CD4-positive, alpha-beta memory T cell (primary cell): ENCODE measurements around the gene GPR4. TPM values are rescaled to one million over a fixed set of nuclear protein-coding genes. Genes with fewer than 3 reads are reported as not detected.

Experiments
- CTCF ChIA-PET: fragments of 350-600 bp; sonication (Branson Sonifier 250); formaldehyde crosslinking; loops from one replicate; lab custom pipeline; 2021; ENCODE audit warnings: inconsistent platforms; ENCODE audit not compliant: partially characterized antibody; lab: Charles Lee
- POLR2A ChIA-PET: fragments of 350-600 bp; sonication (Branson Sonifier 250); formaldehyde crosslinking; loops from one replicate; lab custom pipeline; 2021; ENCODE audit not compliant: partially characterized antibody; lab: Charles Lee
- DNase-seq, 5 donors: peaks; one replicate each; pipeline versions ENCODE4 v3.0.0 to v3.0.0-alpha.2; 2020 to 2022; ENCODE audit warnings: mixed read lengths in 1 of 5
- H3K27ac ChIP-seq: one replicate; pipeline ENCODE4 v1.7.0; 2013; ENCODE audit warnings: low read depth, low read length
- H3K27me3 ChIP-seq: 2 replicates; pipeline ENCODE4 v1.7.0; 2013; ENCODE audit warnings: mild to moderate bottlenecking, low read length, moderate library complexity; ENCODE audit not compliant: insufficient read depth
- H3K36me3 ChIP-seq: 2 replicates; pipeline ENCODE4 v1.7.0; 2013; ENCODE audit warnings: mild to moderate bottlenecking, low read length, moderate library complexity; ENCODE audit not compliant: insufficient read depth
- H3K4me1 ChIP-seq: 2 replicates; pipeline ENCODE4 v1.7.0; 2013; ENCODE audit warnings: mild to moderate bottlenecking, low read length, moderate library complexity; ENCODE audit not compliant: insufficient read depth
- H3K4me3 ChIP-seq, 2 donors: one replicate each; pipeline ENCODE4 v1.7.0; 2013; ENCODE audit warnings: low read length in 2 of 2, mild to moderate bottlenecking in 1 of 2
- H3K9me3 ChIP-seq, 2 donors: one replicate each; pipeline ENCODE4 v1.7.0; 2013; ENCODE audit warnings: low read length in 2 of 2, control low read depth in 1 of 2; ENCODE audit not compliant: control insufficient read depth in 1 of 2
- H3K27ac Mint-ChIP-seq, 7 donors: one replicate each; pipeline ENCODE4 v1.8.0; 2020 to 2021; ENCODE audit warnings: mixed read lengths in 7 of 7, mild to moderate bottlenecking in 6 of 7, inconsistent platforms in 3 of 7, moderate library complexity in 3 of 7
- H3K27me3 Mint-ChIP-seq, 2 donors: one replicate each; pipeline ENCODE4 v1.8.0; 2020 to 2021; ENCODE audit warnings: mixed read lengths in 2 of 2
- H3K36me3 Mint-ChIP-seq, 2 donors: one replicate each; pipeline ENCODE4 v1.8.0; 2020 to 2021; ENCODE audit warnings: mixed read lengths in 2 of 2, inconsistent platforms in 1 of 2, mild to moderate bottlenecking in 1 of 2
- H3K4me1 Mint-ChIP-seq, 4 donors: one replicate each; pipeline ENCODE4 v1.8.0; 2020 to 2021; ENCODE audit warnings: mixed read lengths in 4 of 4, mild to moderate bottlenecking in 1 of 4
- H3K4me3 Mint-ChIP-seq, 8 donors: one replicate each; pipeline ENCODE4 v1.8.0; 2020 to 2021; ENCODE audit warnings: mixed read lengths in 8 of 8, mild to moderate bottlenecking in 7 of 8, moderate library complexity in 6 of 8, inconsistent platforms in 3 of 8
- H3K9me3 Mint-ChIP-seq, 8 donors: one replicate each; pipeline ENCODE4 v1.8.0; 2020 to 2021; ENCODE audit warnings: mixed read lengths in 8 of 8, mild to moderate bottlenecking in 5 of 8, inconsistent platforms in 3 of 8, moderate library complexity in 1 of 8
- intact Hi-C: fragments of 100-400 bp; cut with micrococcal nuclease; formaldehyde crosslinking; loops from one replicate; pipeline ENCODE4 v1.15.1; 2023
- polyA plus RNA-seq, 2 donors: library from polyadenylated mRNA; unstranded; fragments of 300-500 nt; fragmentation: Illumina TruSeq; gene quantifications; one replicate each; pipeline ENCODE4 v1.2.3, GENCODE V29; 2021
- total RNA-seq, 2 experiments: library from RNA; stranded (reverse); gene quantifications; one replicate each; pipeline ENCODE4 v1.2.3, GENCODE V29; 2021

The GPR4 gene
- total and polyA plus RNA-seq, 4 experiments from 2014 or later: not detected

GRCh38 chr19:45597425-45598111, 4.4 kb downstream of the GPR4 start:
- ChIA-PET POLR2A (no interaction called here), CTCF (interaction anchor here (2.1 kb wide), 1 partner anchor 44 kb away, joined by 4 read pairs; no protein-coding TSS in a partner anchor)
- Histone ChIP-seq H3K27ac (no peak overlapping the region), H3K4me1 (peaks cover 11% of the 10 kb centered on the region), H3K36me3 (no peaks in the 10 kb centered on the region), H3K4me3 (no peak overlapping the region), H3K27me3 (peaks cover 51% of the 10 kb centered on the region), H3K9me3 (no peaks in the 10 kb centered on the region)
- intact Hi-C loops: no loop called here
- Mint-ChIP-seq H3K9me3 (peaks cover 0 to 4% (median 0%) of the 10 kb centered on the region in 8 donors), H3K27ac (no peak overlapping the region), H3K4me3 (peak overlapping the region in 1 of 8 donors; percentile 35), H3K36me3 (peaks cover 0 to 4% of the 10 kb centered on the region in 2 donors), H3K4me1 (peaks cover 10 to 35% (median 27%) of the 10 kb centered on the region in 4 donors), H3K27me3 (peaks cover 51 to 65% of the 10 kb centered on the region in 2 donors)
- no peak for DNase-seq

GRCh38 chr19:45595814-45596213, 6.2 kb downstream of the GPR4 start:
- H3K36me3 ChIP-seq: no peaks in the 10 kb centered on the region
- intact Hi-C loops: no loop called here
- peaks cover 47 to 66% of the 10 kb centered on the region in 2 donors for H3K27me3 Mint-ChIP-seq
- H3K27me3 ChIP-seq: peaks cover 34% of the 10 kb centered on the region
- POLR2A ChIA-PET: no interaction called here
- CTCF ChIA-PET: interaction anchor here (0.9 to 1.1 kb wide), 3 partner anchors 11 to 83 kb away, joined by 3 to 4 read pairs (median 3); no protein-coding TSS in a partner anchor
- no peak overlapping the region for H3K4me3 ChIP-seq
- no peaks in the 10 kb centered on the region for H3K36me3 Mint-ChIP-seq
- H3K9me3 Mint-ChIP-seq: peaks cover 0 to 2% (median 0%) of the 10 kb centered on the region in 8 donors
- H3K4me1 Mint-ChIP-seq: peaks cover 10 to 24% (median 22%) of the 10 kb centered on the region in 4 donors
- no peak overlapping the region for H3K27ac ChIP-seq
- H3K4me1 ChIP-seq: peaks cover 11% of the 10 kb centered on the region
- DNase-seq: no peak
- H3K9me3 ChIP-seq: no peaks in the 10 kb centered on the region
- H3K4me3 Mint-ChIP-seq: no peak overlapping the region
- H3K27ac Mint-ChIP-seq: no peak overlapping the region

- Mint-ChIP-seq H3K9me3 (peaks cover 0 to 2% (median 0%) of the 10 kb centered on the region in 8 donors), H3K27me3 (peaks cover 36 to 60% of the 10 kb centered on the region in 2 donors)
These were observed 8.5 kb downstream of the GPR4 start for GRCh38 chr19:45593520-45593919.

GRCh38 chr19:45592366-45592765, 9.6 kb downstream of the GPR4 start:
- Histone ChIP-seq H3K36me3 (no peaks in the 10 kb centered on the region), H3K9me3 (no peaks in the 10 kb centered on the region), H3K27ac (no peak overlapping the region), H3K4me1 (no peaks in the 10 kb centered on the region), H3K27me3 (peaks cover 5% of the 10 kb centered on the region), H3K4me3 (no peak overlapping the region)
- Mint-ChIP-seq H3K36me3 (no peaks in the 10 kb centered on the region), H3K4me1 (peaks cover under 1 to 7% (median 4%) of the 10 kb centered on the region in 4 donors), H3K27ac (peak overlapping the region in 2 of 7 donors; percentile 9 to 46), H3K4me3 (no peak overlapping the region), H3K27me3 (peaks cover 29 to 49% of the 10 kb centered on the region in 2 donors), H3K9me3 (peaks cover 0 to 2% (median 0%) of the 10 kb centered on the region in 8 donors)
- DNase-seq: no peak
- intact Hi-C loops: no loop called here
- ChIA-PET POLR2A (interaction anchor here (1.1 kb wide), 1 partner anchor 49 kb away, joined by 3 read pairs; no protein-coding TSS in a partner anchor), CTCF (interaction anchor here (1.3 kb wide), 1 partner anchor 51 kb away, joined by 3 read pairs; no protein-coding TSS in a partner anchor)

More at GRCh38 chr19:45593520-45593919, 8.5 kb downstream of the GPR4 start:
- Mint-ChIP-seq H3K27ac (no peak overlapping the region), H3K4me1 (peaks cover 7 to 13% (median 12%) of the 10 kb centered on the region in 4 donors), H3K4me3 (no peak overlapping the region), H3K36me3 (no peaks in the 10 kb centered on the region)
- H3K27me3 ChIP-seq: peaks cover 15% of the 10 kb centered on the region
- CTCF ChIA-PET: interaction anchor here (0.7 to 1.8 kb wide), 2 partner anchors 48 to 405 kb away, joined by 5 to 7 read pairs; no protein-coding TSS in a partner anchor
- no peak for DNase-seq
- H3K4me3 ChIP-seq: no peak overlapping the region
- peaks cover 6% of the 10 kb centered on the region for H3K4me1 ChIP-seq
- H3K9me3 ChIP-seq: no peaks in the 10 kb centered on the region
- intact Hi-C loops: no loop called here
- POLR2A ChIA-PET: interaction anchor here (1.4 kb wide), 1 partner anchor 50 kb away, joined by 3 read pairs; no protein-coding TSS in a partner anchor
- H3K27ac ChIP-seq: no peak overlapping the region
- H3K36me3 ChIP-seq: no peaks in the 10 kb centered on the region

GRCh38 chr19:45591638-45592005, 10.4 kb downstream of the GPR4 start:
- H3K9me3 ChIP-seq: no peaks in the 10 kb centered on the region
- no peaks in the 10 kb centered on the region for H3K36me3 Mint-ChIP-seq
- H3K27me3 Mint-ChIP-seq: peaks cover 23 to 41% of the 10 kb centered on the region in 2 donors
- H3K27ac ChIP-seq: no peak overlapping the region
- no peak overlapping the region for H3K4me3 Mint-ChIP-seq
- peaks cover 0 to 2% (median 0%) of the 10 kb centered on the region in 8 donors for H3K9me3 Mint-ChIP-seq
- DNase-seq: no peak
- no peak overlapping the region for H3K27ac Mint-ChIP-seq
- H3K4me1 Mint-ChIP-seq: peaks cover 0 to 7% (median 2%) of the 10 kb centered on the region in 4 donors
- intact Hi-C loops: no loop called here
- H3K4me3 ChIP-seq: no peak overlapping the region
- no peaks in the 10 kb centered on the region for H3K4me1 ChIP-seq
- ChIA-PET POLR2A (interaction anchor here (1.1 kb wide), 1 partner anchor 50 kb away, joined by 3 read pairs; no protein-coding TSS in a partner anchor), CTCF (interaction anchor here (1.1 to 1.7 kb wide), 3 partner anchors 51 to 89 kb away, joined by 3 to 6 read pairs (median 3); no protein-coding TSS in a partner anchor)
- no peaks in the 10 kb centered on the region for H3K36me3 ChIP-seq
- H3K27me3 ChIP-seq: peaks cover 3% of the 10 kb centered on the region

GRCh38 chr19:45591004-45591637, 10.9 kb downstream of the GPR4 start:
- DNase-seq: peak in 1 of 5 donors; percentile 26
- ChIA-PET POLR2A (interaction anchor here (1.1 kb wide), 1 partner anchor 50 kb away, joined by 3 read pairs; no protein-coding TSS in a partner anchor), CTCF (interaction anchor here (1.1 to 1.7 kb wide), 3 partner anchors 52 to 90 kb away, joined by 3 to 6 read pairs (median 3); no protein-coding TSS in a partner anchor)
- intact Hi-C loops: no loop called here
- H3K36me3 Mint-ChIP-seq: no peaks in the 10 kb centered on the region
- no peak overlapping the region for H3K27ac Mint-ChIP-seq
- Histone ChIP-seq H3K36me3 (no peaks in the 10 kb centered on the region), H3K27me3 (peaks cover 3% of the 10 kb centered on the region), H3K9me3 (no peaks in the 10 kb centered on the region), H3K27ac (no peak overlapping the region), H3K4me1 (no peaks in the 10 kb centered on the region), H3K4me3 (no peak overlapping the region)
- no peak overlapping the region for H3K4me3 Mint-ChIP-seq
- H3K27me3 Mint-ChIP-seq: peaks cover 19 to 36% of the 10 kb centered on the region in 2 donors
- peaks cover 0 to 2% (median 0%) of the 10 kb centered on the region in 8 donors for H3K9me3 Mint-ChIP-seq
- peaks cover 0 to 7% (median 2%) of the 10 kb centered on the region in 4 donors for H3K4me1 Mint-ChIP-seq
